ENCODE data around the gene GET3. TPM values are rescaled to one million over a fixed set of nuclear protein-coding genes. Genes with fewer than 3 reads are reported as not detected.

The GET3 gene
- total and polyA plus RNA-seq, 2 donors (not counting 1 experiment from before 2014, with no cell fraction given): 37.2 to 61.7 TPM

DNA sequence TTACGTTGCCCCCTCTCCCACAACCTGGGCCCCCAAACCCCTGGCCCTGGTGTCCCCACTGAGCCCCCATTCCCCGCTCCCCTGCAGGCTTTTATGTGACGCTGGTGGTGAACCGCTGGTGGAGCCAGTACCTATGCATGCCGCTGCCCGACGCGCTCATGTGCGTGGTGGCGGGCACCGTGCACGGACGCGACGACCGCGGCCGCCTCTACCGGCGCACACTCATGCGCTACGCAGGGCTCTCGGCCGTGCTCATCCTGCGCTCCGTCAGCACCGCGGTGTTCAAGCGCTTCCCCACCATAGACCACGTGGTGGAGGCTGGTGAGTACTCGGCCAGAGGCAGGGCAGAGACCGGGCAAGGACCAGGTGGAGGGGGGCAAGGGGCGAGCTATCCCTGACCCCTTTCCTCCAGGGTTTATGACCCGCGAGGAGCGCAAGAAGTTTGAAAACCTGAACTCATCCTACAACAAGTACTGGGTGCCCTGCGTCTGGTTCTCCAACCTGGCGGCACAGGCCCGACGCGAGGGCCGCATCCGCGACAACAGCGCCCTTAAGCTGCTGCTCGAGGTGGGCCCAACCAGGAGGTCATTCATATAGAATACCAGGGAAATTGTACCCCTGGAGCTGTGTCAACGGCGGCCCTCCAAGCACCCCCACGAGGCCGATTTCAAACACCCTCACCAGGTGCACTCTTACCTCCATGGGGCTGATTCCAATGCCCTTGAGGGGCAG is 17.3 kb downstream of the GET3 start:
- no peak for ATAC-seq (ENCODE audit: low read depth)
- no peaks in the 10 kb centered on the region for H3K9me3 Mint-ChIP-seq (ENCODE audit: insufficient read depth)
- no peak for TF ChIP-seq CTCF (IDR thresholded peaks at IDR 0.05)
- TF ChIP-seq EZH2 (IDR thresholded peaks at IDR 0.05; ENCODE audit: borderline replicate concordance, insufficient read depth, low read depth, low read length, poor library complexity, severe bottlenecking): no peak
- Histone ChIP-seq H2AFZ (ENCODE audit: insufficient read depth, low read depth, low read length, poor library complexity, severe bottlenecking) (no peak overlapping the region), H3K79me2 (ENCODE audit: control insufficient read depth, insufficient read depth, low read length) (no peaks in the 10 kb centered on the region), H3K36me3 (replicated peaks in 1 of 2; ENCODE audit: control extremely low read depth in 1 of 2, control insufficient read depth in 1 of 2, extremely low read depth in 1 of 2, insufficient read depth in 2 of 2, low read length in 1 of 2) (no peaks in the 10 kb centered on the region), H3K4me3 (ENCODE audit: control extremely low read depth in 1 of 5, extremely low read depth in 1 of 5, insufficient read depth in 1 of 5, low read depth in 2 of 5, low read length in 4 of 5) (no peak overlapping the region), H4K20me1 (ENCODE audit: control insufficient read depth, insufficient read depth, low read length, poor library complexity, severe bottlenecking) (no peaks in the 10 kb centered on the region), H3K9ac (ENCODE audit: low read length) (no peak overlapping the region), H3K27ac (ENCODE audit: low read length in 2 of 2) (no peak overlapping the region), H3K27me3 (replicated peaks in 1 of 4; ENCODE audit: control extremely low read depth in 1 of 4, control insufficient read depth in 3 of 4, insufficient read depth in 4 of 4, low read length in 3 of 4) (peaks cover 0 to 32% (median 5%) of the 10 kb centered on the region in 4 experiments), H3K4me2 (replicated peaks; ENCODE audit: low read depth, low read length, poor library complexity, severe bottlenecking) (no peak overlapping the region), H3K4me1 (ENCODE audit: control insufficient read depth in 2 of 2, insufficient read depth in 2 of 2, low read length in 2 of 2) (peaks cover 9 to 13% of the 10 kb centered on the region in 2 donors), H3K9me3 (ENCODE audit: control extremely low read depth in 1 of 3, control insufficient read depth in 2 of 3, insufficient read depth in 1 of 3, low read length in 2 of 3) (no peaks in the 10 kb centered on the region)
- DNase-seq: no peak
- peaks cover 10% of the 10 kb centered on the region for H3K4me1 Mint-ChIP-seq
- ChIA-PET CTCF (interaction anchor here (0.6 to 21.3 kb wide), 5 partner anchors 10 to 94 kb away, joined by 3 to 353 read pairs (median 4); partner anchors contain the start of gene TRIR), POLR2A (interaction anchor here (0.6 kb wide), 1 partner anchor 40 kb away, joined by 4 read pairs; no protein-coding TSS in a partner anchor)
- no peak overlapping the region for H3K4me3 Mint-ChIP-seq
- H3K27ac Mint-ChIP-seq: no peak overlapping the region
- peaks cover 38% of the 10 kb centered on the region for H3K27me3 Mint-ChIP-seq
- 67% methylated on average over 41 of the region's 50 CpGs for WGBS (ENCODE audit: insufficient coverage)
- intact Hi-C loops (cut with micrococcal nuclease): no loop called here
